A549 (cell line): ENCODE data around the gene SLC1A2. TPM values are rescaled to one million over a fixed set of nuclear protein-coding genes. Genes with fewer than 3 reads are reported as not detected.

Source experiments
- ATAC-seq, 2 experiments: fragments of 200-7000 bp in 1 of 2; fragments of >200 bp in 1 of 2; cut with Nextera tagmentation in 1 of 2; cut with Tn5 transposase in 1 of 2; 3 replicates each; pipeline versions ENCODE4 v1.8.0 to v1.9.1; 2018 to 2020; ENCODE audit warnings: mild to moderate bottlenecking in 1 of 2, moderate library complexity in 1 of 2
- CTCF ChIA-PET: fragments of 300-600 bp; sonication (Branson Sonifier 250); formaldehyde crosslinking; extraction: SDS; loops from one replicate; lab custom pipeline; 2021; ENCODE audit warnings: antibody characterized with exemption, inconsistent platforms; lab: Yijun Ruan, JAX
- POLR2A ChIA-PET: fragments of 350-600 bp; formaldehyde crosslinking; extraction: SDS; loops from one replicate; lab custom pipeline; 2021; ENCODE audit warnings: antibody characterized with exemption, inconsistent platforms; lab: Yijun Ruan, JAX
- DNase-seq, 2 experiments: peaks; one replicate each; pipeline versions ENCODE4 v3.0.0 to v3.0.0-alpha.2; 2011 to 2016; ENCODE audit warnings: low read depth in 1 of 2, low spot score in 1 of 2
- FAIRE-seq: peaks from 2 replicates; lab custom pipeline; 2011; peaks lifted over from hg19 to GRCh38; lab: Jason Lieb, UNC
- H3K27ac ChIP-seq, 2 experiments: fragments of >200 bp; sonication (Bioruptor Twin); formaldehyde crosslinking; 3 replicates each; pipeline ENCODE4 v1.5.1; 2016 to 2017
- H3K4me1 ChIP-seq: fragments of >200 bp; sonication (Bioruptor Twin); formaldehyde crosslinking; 3 replicates; pipeline ENCODE4 v1.6.1; 2016
- H3K4me2 ChIP-seq: fragments of >200 bp; sonication (Bioruptor Twin); formaldehyde crosslinking; 3 replicates; pipeline ENCODE4 v1.6.1; 2016
- H3K4me3 ChIP-seq: fragments of >200 bp; sonication (Bioruptor Twin); formaldehyde crosslinking; 3 replicates; pipeline ENCODE4 v1.5.1; 2016
- H3K9me3 ChIP-seq: fragments of >200 bp; sonication (Bioruptor Twin); formaldehyde crosslinking; 3 replicates; pipeline ENCODE4 v1.6.1; 2016
- ATOH8 ChIP-seq: fragments of 250-450 bp; sonication (Bioruptor Pico); IDR thresholded peaks from 2 replicates; pipeline ENCODE4 v1.5.0; 2020; ENCODE audit warnings: low read depth, mild to moderate bottlenecking, moderate library complexity
- BCL3 ChIP-seq: fragments of >200 bp; sonication (Bioruptor Twin); formaldehyde crosslinking; IDR thresholded peaks from 3 replicates; pipeline ENCODE4 v1.6.1; 2016
- CHD2 ChIP-seq: fragments of 150-350 bp; IDR thresholded peaks from 2 replicates; pipeline ENCODE4 v1.6.1; 2014; ENCODE audit warnings: low read length; ENCODE audit not compliant: partially characterized antibody
- CTCF ChIP-seq: fragments of >200 bp; sonication (Bioruptor Twin); formaldehyde crosslinking; IDR thresholded peaks from 3 replicates; pipeline ENCODE4 v1.5.1; 2016
- E2F6 ChIP-seq: IDR thresholded peaks from 2 replicates; pipeline ENCODE4 v1.6.1; 2012; ENCODE audit warnings: low read depth, borderline replicate concordance
- EP300 ChIP-seq, 2 experiments: fragments of >200 bp; sonication (Bioruptor Twin); formaldehyde crosslinking; IDR thresholded peaks; 2 replicates in 1 of 2; 3 replicates in 1 of 2; pipeline ENCODE4 v1.6.1; 2016 to 2017
- ESRRA ChIP-seq: fragments of 150-350 bp; IDR thresholded peaks from 2 replicates; pipeline ENCODE4 v1.6.1; 2014; ENCODE audit warnings: mild to moderate bottlenecking, low read length, borderline replicate concordance
- HOXA7 ChIP-seq: fragments of 250-450 bp; sonication (Bioruptor Pico); IDR thresholded peaks from 2 replicates; pipeline ENCODE4 v1.5.0; 2020; ENCODE audit warnings: mild to moderate bottlenecking, moderate library complexity
- HOXB13 ChIP-seq: fragments of 250-450 bp; sonication (Bioruptor Pico); IDR thresholded peaks from 2 replicates; pipeline ENCODE4 v1.5.0; 2020; ENCODE audit warnings: low read depth, mild to moderate bottlenecking, moderate library complexity
- MAFK ChIP-seq: fragments of 450-650 bp; IDR thresholded peaks from 2 replicates; pipeline ENCODE4 v1.6.1; 2014; ENCODE audit not compliant: partially characterized antibody
- NPAS2 ChIP-seq: fragments of 250-450 bp; sonication (Bioruptor Pico); IDR thresholded peaks from 2 replicates; pipeline ENCODE4 v1.8.0; 2022; ENCODE audit warnings: mild to moderate bottlenecking, moderate library complexity, borderline replicate concordance
- NR3C1 ChIP-seq: fragments of >200 bp; sonication (Bioruptor Twin); formaldehyde crosslinking; IDR thresholded peaks from 3 replicates; pipeline ENCODE4 v1.6.1; 2017
- PBX3 ChIP-seq: IDR thresholded peaks from 2 replicates; pipeline ENCODE4 v1.6.1; 2012
- POLR2A ChIP-seq: IDR thresholded peaks from 2 replicates; pipeline ENCODE4 v1.6.1; 2012; ENCODE audit warnings: mild to moderate bottlenecking, low read length
- RCOR1 ChIP-seq: fragments of 150-350 bp; IDR thresholded peaks from 2 replicates; pipeline ENCODE4 v1.6.1; 2014; ENCODE audit warnings: antibody characterized with exemption, low read length, low read depth
- REST ChIP-seq: fragments of 200-600 bp; sonication (generic); IDR thresholded peaks from 2 replicates; pipeline ENCODE4 v1.6.1; 2016; ENCODE audit warnings: antibody characterized with exemption, mild to moderate bottlenecking, moderate library complexity
- USF2 ChIP-seq: fragments of 450-650 bp; IDR thresholded peaks from 2 replicates; pipeline ENCODE4 v1.6.1; 2014; ENCODE audit warnings: antibody characterized with exemption
- ZNF302 ChIP-seq: fragments of 250-450 bp; sonication (Bioruptor Pico); IDR thresholded peaks from 2 replicates; pipeline ENCODE4 v1.9.0; 2021; ENCODE audit warnings: inconsistent platforms, mild to moderate bottlenecking, moderate library complexity
- ZSCAN20 ChIP-seq: fragments of 250-450 bp; sonication (Bioruptor Pico); IDR thresholded peaks from 2 replicates; pipeline ENCODE4 v1.8.0; 2022; ENCODE audit warnings: mild to moderate bottlenecking, moderate library complexity
- WGBS: methylation state at CpG from one replicate; pipeline ENCODE4 v1.1.6; 2017; ENCODE audit errors: missing lambda C conversion rate; 5-methylcytosine and 5-hydroxymethylcytosine counted together
- polyA plus RNA-seq, 4 experiments: library from polyadenylated mRNA; depleted of rRNA in 3 of 4; stranded (reverse); fragments of >200 nt; fragmentation: RNase III in 1 of 4; extraction: RNeasy Plus Mini Kit Qiagen cat#74134 plus additional on column Dnase treatment in 1 of 4; gene quantifications; 2 replicates in 3 of 4; 3 replicates in 1 of 4; pipeline ENCODE4 v1.2.3, GENCODE V29; 2011 to 2017

The SLC1A2 gene
- polyA plus RNA-seq, 2 of the 4 experiments (the other 2 are of a cell fraction), result 0.01 to 0.14 TPM

GRCh38 chr11:35330156-35330889, 89.0 kb downstream of the SLC1A2 start (continued):
- TF ChIP-seq PBX3 (no peak), E2F6 (no peak)

GRCh38 chr11:35327829-35328228, 91.5 kb downstream of the SLC1A2 start:
- WGBS, result 9% methylated on average over 1 of the region's 1 CpG
- ATAC-seq (no peak), DNase-seq (no peak), FAIRE-seq (no peak)
- ChIA-PET CTCF (interaction anchor here (0.8 to 1.3 kb wide), 3 partner anchors 10 to 13 kb away, joined by 3 read pairs; no protein-coding TSS in a partner anchor), POLR2A (no interaction called here)
- no peak overlapping the region for H3K27ac ChIP-seq
- no peak overlapping the region for H3K4me3 ChIP-seq
- H3K9me3 ChIP-seq, result no peaks in the 10 kb centered on the region
- TF ChIP-seq ZNF302 (CRISPR knock-in tag), result no peak
- TF ChIP-seq CTCF, result no peak
- no peak for TF ChIP-seq EP300 (IDR thresholded peaks at IDR 0.05)
- TF ChIP-seq ZSCAN20 (CRISPR knock-in tag), result no peak
- no peak for TF ChIP-seq ESRRA
- no peak for TF ChIP-seq USF2
- TF ChIP-seq ATOH8 (CRISPR knock-in tag), result no peak
- TF ChIP-seq CHD2, result no peak
- TF ChIP-seq NR3C1, result no peak
- no peak for TF ChIP-seq RCOR1
- TF ChIP-seq MAFK, result no peak
- no peak for TF ChIP-seq HOXB13
- no peak for TF ChIP-seq NPAS2 (CRISPR knock-in tag)
- TF ChIP-seq HOXA7 (CRISPR knock-in tag), result no peak
- no peaks in the 10 kb centered on the region for H3K4me1 ChIP-seq
- no peak overlapping the region for H3K4me2 ChIP-seq

GRCh38 chr11:35326266-35326879, 93.0 kb downstream of the SLC1A2 start:
- no peak overlapping the region for H3K4me2 ChIP-seq
- FAIRE-seq, result no peak
- H3K4me1 ChIP-seq, result no peaks in the 10 kb centered on the region
- no peaks in the 10 kb centered on the region for H3K9me3 ChIP-seq
- ChIA-PET CTCF (interaction anchor here (1.1 to 1.5 kb wide), 2 partner anchors 8 to 10 kb away, joined by 3 to 4 read pairs; no protein-coding TSS in a partner anchor), POLR2A (no interaction called here)
- H3K4me3 ChIP-seq, result no peak overlapping the region
- DNase-seq, result no peak
- 59% methylated on average over 3 of the region's 3 CpGs for WGBS
- H3K27ac ChIP-seq, result no peak overlapping the region
- no peak for ATAC-seq
- no peak for TF ChIP-seq BCL3
- no peak for TF ChIP-seq POLR2A
- TF ChIP-seq HOXB13, result no peak
- no peak for TF ChIP-seq NR3C1
- TF ChIP-seq E2F6, result no peak
- no peak for TF ChIP-seq REST
